ENCODE data around the gene ARPC1A. TPM values are rescaled to one million over a fixed set of nuclear protein-coding genes. Genes with fewer than 3 reads are reported as not detected.
A peak's percentile ranks its signal among the peaks of the same experiment; 100 is the strongest.
"Not testable (repeated sequence)": the region's sequence is repeated elsewhere in the genome, so short reads cannot be mapped to it uniquely, and the experiment has no call there.

The ARPC1A gene
- total RNA-seq, 1 donor from 2014 or later = 110 TPM

DNA sequence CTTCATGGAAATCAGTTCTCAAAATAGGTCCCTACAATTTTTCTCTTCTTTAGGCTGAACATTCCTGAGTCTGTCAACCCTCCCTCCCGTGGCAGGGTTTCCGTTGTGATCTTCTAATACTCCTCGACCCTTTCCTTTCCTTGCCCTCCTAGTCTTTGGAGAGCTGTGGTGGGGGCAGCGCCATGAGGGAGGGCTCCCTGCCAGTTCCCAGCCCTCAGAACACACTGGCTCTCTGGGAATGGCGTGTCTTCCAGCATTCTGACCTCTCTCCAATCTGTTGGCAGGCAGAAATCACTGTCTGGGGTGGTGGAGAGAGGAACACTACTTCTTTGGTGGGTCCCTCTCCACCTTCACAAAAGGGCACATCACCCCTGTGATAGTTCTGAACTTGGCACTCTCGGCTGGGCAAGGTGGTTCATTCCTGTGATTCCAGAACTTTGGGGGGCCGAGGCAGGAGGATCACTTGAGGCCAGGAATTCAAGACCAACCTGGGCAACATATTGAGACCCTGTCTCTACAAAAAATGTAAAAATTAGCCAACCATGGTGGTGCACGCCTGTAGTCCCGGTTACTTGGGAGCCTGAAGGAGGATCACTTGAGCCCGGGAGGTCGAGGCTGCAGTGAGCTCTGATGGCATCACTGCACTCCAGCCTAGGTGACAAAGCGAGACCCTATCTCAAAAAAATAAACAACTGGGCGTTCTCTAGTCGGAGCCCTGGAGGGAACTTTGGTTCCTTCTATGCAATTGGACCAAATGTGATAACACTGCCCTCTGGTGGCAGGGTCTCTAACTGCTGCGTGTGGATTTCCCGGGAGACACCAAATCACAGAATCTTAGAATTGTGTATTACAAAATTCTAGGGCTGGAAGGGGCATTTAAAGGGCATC is 13.1 kb upstream of the ARPC1A start:
- DNase-seq (ENCODE audit: low spot score) (peak; percentile 85), ATAC-seq (peak; percentile 80)
- intact Hi-C loops (cut with DNase I) = loop anchor here (5.0 kb wide), 1 partner anchor 270 kb away; no protein-coding TSS in a partner anchor

GRCh38 chr7:99313204-99313573 is 12.5 kb upstream of the ARPC1A start:
- intact Hi-C loops (cut with DNase I) = loop anchor here (5.0 kb wide), 1 partner anchor 271 kb away; no protein-coding TSS in a partner anchor
- DNase-seq (ENCODE audit: low spot score) (no peak), ATAC-seq (peak; percentile 30)

DNA sequence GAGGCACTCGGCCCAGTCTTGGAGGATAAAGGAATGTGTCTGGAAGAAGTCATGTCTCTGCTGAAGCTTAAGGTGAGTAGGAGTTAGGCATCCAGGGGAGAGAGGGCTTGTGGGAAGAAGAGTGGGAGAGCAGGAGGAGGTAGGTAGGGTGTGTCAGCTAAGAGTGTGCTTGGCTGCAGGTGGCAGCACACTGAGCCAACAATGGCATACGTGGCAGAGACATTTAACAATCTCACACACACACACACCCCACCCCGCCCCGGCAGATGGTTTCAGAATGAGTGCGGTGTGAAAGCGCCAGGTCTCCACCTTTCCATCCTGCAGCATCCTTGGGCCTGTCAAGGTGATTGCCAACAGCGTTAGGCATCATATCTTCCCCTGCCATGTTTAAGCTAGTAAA is 11.2 kb upstream of the ARPC1A start:
- ATAC-seq = no peak
- intact Hi-C loops (cut with DNase I) = loop anchor here (5.0 kb wide), 1 partner anchor 272 kb away; no protein-coding TSS in a partner anchor
- no peak for DNase-seq (ENCODE audit: low spot score)

- DNase-seq (ENCODE audit: low spot score) = no peak
- no peak for ATAC-seq
- intact Hi-C loops (cut with DNase I) = loop anchor here (5.0 kb wide), 1 partner anchor 283 kb away; no protein-coding TSS in a partner anchor
Observed at GRCh38 chr7:99320371-99320770, 5.3 kb upstream of the ARPC1A start.

GRCh38 chr7:99322659-99323058 is 3.0 kb upstream of the ARPC1A start:
- intact Hi-C loops (cut with DNase I) = loop anchor here (5.0 kb wide), 1 partner anchor 285 kb away; no protein-coding TSS in a partner anchor
- ATAC-seq; DNase-seq (ENCODE audit: low spot score): not testable (repeated sequence)

GRCh38 chr7:99324559-99324958 is 1.1 kb upstream of the ARPC1A start:
- DNase-seq (ENCODE audit: low spot score) = no peak
- ATAC-seq = no peak
- intact Hi-C loops (cut with DNase I) = loop anchor here (5.0 kb wide), 1 partner anchor 287 kb away; no protein-coding TSS in a partner anchor

GRCh38 chr7:99325001-99325493 is 651 bp upstream of the ARPC1A start:
- ATAC-seq = no peak
- DNase-seq (ENCODE audit: low spot score) = no peak
- intact Hi-C loops (cut with DNase I) = no loop called here

DNA sequence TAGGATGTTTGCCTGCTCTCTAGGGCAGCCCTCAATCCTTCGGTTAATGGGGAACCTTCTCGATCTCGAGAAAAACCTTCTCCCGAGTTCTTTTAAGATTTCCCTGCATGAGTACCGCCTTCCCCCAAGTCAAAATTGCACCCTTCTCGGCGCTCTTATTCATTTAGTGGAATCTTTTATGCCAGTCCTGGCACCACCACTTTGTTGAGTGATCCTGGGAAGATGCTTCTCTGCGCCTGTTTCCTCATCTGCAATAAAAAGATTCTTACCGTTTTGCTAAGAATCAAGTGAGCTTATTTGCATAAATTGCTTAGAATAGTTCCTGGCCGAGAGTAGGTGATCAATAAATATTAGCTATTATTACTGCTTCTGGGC is 697 bp downstream of the ARPC1A start:
- intact Hi-C loops (cut with DNase I) = no loop called here
- ATAC-seq = no peak
- DNase-seq (ENCODE audit: low spot score) = no peak

- DNase-seq (ENCODE audit: low spot score); ATAC-seq; intact Hi-C loops (cut with DNase I): not testable (repeated sequence)
Observed at GRCh38 chr7:99330314-99330961, 4.7 kb downstream of the ARPC1A start.

- no peak for DNase-seq (ENCODE audit: low spot score)
- intact Hi-C loops (cut with DNase I) = no loop called here
- no peak for ATAC-seq
Observed at GRCh38 chr7:99331002-99331401, 5.3 kb downstream of the ARPC1A start.

DNA sequence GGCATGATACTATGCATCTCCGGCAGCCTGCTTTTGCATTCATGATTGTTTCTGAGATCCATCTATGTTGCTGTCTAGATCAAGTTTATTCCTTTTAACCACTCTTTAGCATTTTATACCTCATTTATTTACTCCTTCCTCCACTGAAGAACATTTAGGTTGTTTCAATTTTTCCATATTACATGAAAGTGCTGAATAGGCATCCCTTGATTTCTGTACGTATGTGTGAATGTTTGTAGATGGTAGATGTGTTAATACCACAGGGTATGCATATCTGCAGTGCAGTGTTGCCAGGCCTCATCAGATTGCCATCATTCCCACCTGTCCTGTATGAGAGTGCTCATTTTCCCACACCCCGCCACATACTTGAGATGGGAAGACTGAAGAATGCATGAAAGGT is 13.9 kb downstream of the ARPC1A start:
- DNase-seq (ENCODE audit: low spot score) (no peak), ATAC-seq (no peak)
- intact Hi-C loops (cut with DNase I) = no loop called here

GRCh38 chr7:99340659-99341058 is 15.0 kb downstream of the ARPC1A start:
- no peak for DNase-seq (ENCODE audit: low spot score)
- no peak for ATAC-seq
- intact Hi-C loops (cut with DNase I) = no loop called here

GRCh38 chr7:99344061-99344647 is 18.5 kb downstream of the ARPC1A start:
- intact Hi-C loops (cut with DNase I) = no loop called here
- no peak for ATAC-seq
- DNase-seq (ENCODE audit: low spot score) = no peak

DNA sequence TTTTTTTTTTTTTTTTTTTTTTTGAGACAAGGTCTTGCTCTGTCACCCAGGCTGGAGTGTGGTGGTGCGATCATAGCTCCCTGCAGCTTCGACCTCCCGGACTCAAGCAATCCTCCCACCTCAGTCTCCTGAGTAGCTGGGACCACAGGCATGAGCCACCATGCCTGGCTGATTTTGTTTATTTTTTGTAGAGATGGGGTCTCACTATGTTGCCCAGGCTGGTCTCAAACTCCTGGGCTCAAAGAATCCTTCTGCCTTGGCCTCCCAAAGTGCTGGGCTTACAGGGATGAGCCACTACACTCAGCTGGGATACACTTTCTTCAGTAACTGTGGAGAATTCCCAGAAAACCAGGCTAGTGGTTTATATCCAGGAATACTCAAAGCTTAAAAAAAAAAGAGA is 24.9 kb downstream of the ARPC1A start:
- intact Hi-C loops (cut with DNase I); ATAC-seq; DNase-seq (ENCODE audit: low spot score): not testable (repeated sequence)

DNA sequence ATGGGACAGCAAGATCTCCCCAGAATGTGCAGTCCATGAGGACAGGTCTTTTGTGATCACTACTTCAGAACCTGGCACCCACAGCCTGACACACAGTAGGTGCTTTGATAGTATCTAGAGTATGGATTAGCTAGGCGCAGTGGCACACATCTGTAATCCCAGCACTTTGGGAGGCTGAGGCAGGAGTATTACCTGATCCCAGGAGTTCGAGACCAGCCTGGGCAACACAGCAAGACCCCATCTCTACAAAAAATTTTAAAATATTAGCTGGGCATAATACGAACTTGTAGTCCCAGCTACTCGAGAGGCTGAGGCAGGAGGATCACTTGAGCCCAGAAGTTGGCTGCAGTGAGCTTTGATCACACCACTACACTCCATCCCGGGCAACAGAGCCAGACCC is 26.5 kb downstream of the ARPC1A start:
- no peak for DNase-seq (ENCODE audit: low spot score)
- intact Hi-C loops (cut with DNase I) = no loop called here
- ATAC-seq = no peak

DNA sequence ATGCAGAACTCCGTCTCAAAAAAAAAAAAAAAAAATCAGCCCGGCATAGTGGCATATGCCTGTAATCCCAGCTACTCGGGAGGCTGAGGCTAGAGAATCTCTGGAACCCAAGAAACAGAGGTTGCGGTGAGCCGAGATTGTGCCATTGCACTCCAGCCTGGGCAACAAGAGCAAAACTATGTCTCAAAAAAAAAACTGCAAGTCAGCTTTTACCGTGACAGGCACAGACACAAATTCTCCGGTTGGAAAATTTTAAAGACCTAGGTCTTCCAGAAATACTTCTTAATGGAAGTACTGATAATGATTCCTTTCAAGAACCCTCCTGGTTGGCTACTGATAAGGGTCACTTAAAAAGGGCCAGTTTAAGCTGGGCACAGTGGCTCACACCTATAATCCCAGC is 29.4 kb downstream of the ARPC1A start:
- ATAC-seq (no peak), DNase-seq (ENCODE audit: low spot score) (no peak)
- intact Hi-C loops (cut with DNase I) = no loop called here

DNA sequence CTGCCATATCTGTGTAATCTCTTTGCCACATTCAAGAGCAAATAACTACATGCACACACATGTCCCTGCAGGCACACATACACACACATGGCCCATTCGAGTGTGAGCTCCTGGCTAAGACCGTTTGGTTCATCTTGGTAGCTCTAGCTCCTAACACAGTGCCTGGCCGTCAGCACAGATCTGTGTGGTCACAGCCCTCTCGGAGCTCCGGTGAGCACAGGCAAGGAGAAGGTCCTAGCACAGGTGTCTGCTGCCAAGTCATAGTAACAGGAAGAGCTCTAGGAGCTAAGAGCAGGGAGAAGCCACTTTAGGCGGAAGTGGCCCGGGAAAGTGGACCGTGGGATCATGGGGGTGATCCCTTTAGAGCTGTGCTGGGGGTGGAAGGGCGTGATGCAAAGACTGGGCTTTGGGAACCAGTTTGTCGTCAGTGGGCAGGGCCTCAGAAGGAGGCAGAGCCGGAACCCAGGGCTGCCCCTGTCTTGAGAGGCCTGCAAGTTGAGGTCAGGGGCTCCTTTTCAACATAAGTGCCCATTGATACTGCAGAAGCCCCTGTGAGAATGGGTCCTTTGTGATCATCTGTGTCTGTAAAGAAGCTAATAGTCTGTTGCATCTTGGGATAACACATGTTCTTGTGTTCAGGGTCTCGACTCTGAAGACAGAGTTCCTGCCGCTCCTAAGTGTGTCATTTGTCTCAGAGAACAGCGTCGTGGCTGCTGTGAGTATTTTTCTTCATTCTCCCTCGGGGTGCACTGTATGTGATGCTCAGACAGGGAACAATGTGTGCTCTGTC is 32.2 kb downstream of the ARPC1A start:
- peak; percentile 95 for ATAC-seq
- peak; percentile 82 for DNase-seq (ENCODE audit: low spot score)
- intact Hi-C loops (cut with DNase I) = no loop called here

DNA sequence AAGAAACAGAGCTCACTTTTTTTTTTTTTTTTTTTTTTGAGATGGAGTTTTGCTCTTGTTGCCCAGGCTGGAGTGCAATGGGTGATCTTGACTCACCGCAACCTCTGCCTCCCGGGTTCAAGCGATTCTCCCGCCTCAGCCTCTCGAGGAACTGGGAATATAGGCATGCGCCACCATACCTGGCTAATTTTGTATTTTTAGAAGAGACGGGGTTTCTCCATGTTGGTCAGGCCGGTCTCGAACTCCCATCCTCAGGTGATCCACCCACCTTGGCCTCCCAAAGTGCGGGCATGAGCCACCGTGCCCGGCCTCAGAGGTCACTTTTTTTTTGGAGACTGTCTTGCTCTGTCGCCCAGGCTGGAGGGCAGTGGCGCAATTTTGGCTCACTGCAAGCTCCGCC is 32.8 kb downstream of the ARPC1A start:
- DNase-seq (ENCODE audit: low spot score) = peak; percentile 60
- ATAC-seq; intact Hi-C loops (cut with DNase I): not testable (repeated sequence)
